ENCODE data around the gene SLC8A3.

The SLC8A3 gene

GRCh38 chr14:70022771-70023445 is 165.8 kb downstream of the SLC8A3 start:
- DNase-seq (ENCODE audit: low spot score): no peak

DNA sequence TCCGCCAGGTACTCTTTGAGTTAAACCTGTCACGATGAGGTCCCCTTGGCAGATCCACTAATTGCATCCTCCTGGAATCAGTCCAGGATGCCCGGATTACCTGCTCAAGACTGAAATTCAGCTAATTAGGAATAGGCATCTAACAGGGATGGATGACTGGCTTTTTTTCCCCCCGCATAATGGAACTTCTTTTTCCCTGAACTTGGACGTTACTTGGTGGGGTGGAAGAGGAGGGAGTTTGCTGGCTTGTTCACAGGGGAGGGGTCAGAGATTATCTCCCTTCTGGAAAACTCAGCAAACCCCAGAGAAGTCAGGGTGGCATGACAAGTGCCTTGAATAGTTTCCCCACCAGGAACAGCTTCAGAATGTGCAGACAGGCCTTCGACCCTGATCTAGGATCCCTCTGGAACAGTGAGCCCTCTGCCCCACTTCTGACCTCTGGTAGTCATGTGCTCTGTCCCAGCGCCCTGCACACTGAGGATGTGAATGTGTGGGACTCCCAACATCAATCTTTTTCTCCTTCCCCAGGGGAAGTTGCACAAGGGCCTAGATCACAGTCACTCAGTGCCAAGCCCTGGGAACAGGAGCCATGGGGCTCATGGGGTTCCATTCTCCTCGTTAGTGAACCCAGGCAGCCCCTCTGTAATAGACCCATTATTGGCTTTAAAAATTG is 167.1 kb downstream of the SLC8A3 start:
- DNase-seq (ENCODE audit: low spot score): no peak

- no peak for DNase-seq (ENCODE audit: low spot score)
These were observed 168.2 kb downstream of the SLC8A3 start for GRCh38 chr14:70020352-70021170.

GRCh38 chr14:70019695-70020094 is 169.1 kb downstream of the SLC8A3 start:
- DNase-seq (ENCODE audit: low spot score): no peak

DNA sequence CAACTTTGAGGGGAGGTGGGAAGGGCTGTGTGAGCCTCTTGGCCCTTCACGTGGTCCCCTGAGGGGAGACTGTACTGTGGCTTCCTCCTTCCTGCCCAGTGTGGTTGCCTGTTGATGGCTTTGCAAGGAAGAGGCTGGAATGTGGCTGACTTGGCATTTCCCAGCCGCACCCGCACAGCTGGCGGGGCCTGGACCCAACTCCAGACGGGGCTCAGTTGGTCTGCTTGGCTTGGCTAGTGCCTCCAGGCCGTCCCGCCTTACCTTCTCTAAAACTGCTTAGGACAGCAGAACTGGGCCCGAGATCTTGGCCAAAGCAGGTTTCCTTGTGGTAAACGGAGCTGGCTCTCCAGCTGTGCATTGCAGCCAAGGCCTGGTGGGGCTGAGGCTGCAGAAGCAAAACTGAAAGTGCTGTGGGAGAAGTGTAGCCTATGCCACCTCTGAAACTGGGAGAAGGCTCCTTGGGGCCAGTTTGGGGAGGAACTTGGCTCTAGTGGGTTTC is 170.0 kb downstream of the SLC8A3 start:
- no peak for DNase-seq (ENCODE audit: low spot score)

DNA sequence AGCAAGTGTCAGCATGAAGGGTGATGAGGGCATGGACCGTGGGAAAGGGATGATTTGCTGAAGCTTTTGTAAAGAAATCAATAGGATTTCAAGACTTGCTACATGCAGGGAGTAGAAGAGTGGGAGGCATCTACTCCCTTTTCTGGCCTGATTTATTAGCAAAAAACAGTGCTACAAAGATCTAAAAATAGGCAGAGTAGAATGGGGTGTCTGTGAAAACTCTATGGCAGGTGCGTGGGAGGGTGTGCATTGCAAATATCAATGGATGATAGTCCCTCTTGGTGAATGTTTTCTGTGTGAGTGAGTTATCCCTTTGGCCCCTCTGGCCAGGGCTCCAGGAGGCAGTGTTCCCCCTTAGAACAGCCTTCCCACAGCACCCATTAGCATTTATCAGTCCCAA is 170.5 kb downstream of the SLC8A3 start:
- DNase-seq (ENCODE audit: low spot score): no peak

GRCh38 chr14:70014406-70015095 is 174.2 kb downstream of the SLC8A3 start:
- no peak for DNase-seq (ENCODE audit: low spot score)

DNA sequence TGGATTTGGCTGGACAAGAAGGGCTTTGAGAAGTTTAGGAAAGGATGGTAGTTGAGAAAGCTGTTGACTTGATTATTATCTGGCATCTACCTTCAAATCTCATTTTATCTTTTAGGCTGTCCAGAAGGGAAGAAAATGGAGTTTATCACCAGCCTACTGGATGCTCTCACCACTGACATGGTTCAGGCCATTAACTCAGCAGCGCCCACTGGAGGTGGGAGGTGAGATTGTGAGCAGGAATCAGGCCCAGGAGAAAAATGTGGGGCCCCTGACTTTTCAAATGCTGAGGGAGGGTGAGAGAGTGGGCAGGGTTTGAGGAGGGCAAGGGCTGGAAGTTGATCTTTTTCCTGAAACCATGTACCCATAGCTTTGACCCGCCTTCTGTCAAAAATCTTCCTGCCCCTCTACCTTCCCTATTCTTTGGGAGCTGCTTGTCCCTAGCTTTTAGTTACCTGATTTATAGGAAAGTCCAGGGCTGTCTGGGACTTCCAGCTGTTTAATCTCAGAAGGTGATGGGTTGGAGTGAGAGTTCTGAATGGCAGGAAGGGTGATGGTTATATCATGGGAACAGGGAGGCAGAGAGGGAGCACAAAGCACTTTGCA is 175.4 kb downstream of the SLC8A3 start:
- peak; percentile 4 for DNase-seq (ENCODE audit: low spot score)

GRCh38 chr14:70011708-70012107 is 177.0 kb downstream of the SLC8A3 start:
- DNase-seq (ENCODE audit: low spot score): no peak

- no peak for DNase-seq (ENCODE audit: low spot score)
These were observed 177.7 kb downstream of the SLC8A3 start for GRCh38 chr14:70011098-70011497.

DNA sequence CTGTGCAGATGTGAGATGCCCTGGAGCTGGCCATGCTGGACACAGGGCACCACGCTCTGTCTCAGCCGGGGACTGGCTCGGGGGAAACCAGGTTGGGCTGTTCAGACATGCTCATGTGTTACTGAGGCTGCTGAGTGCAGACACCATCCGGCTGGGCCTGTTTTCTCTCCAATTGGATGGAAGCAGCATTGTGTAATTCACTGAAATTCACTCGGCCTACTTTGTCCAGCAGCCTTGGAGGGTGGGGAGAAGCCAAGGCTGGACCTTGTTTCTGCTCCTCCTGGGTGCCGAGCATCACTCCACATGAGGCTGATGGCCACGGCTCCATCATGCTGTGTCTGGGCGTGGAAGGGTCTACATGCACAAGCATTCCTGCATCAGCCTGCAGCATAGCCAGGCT is 178.8 kb downstream of the SLC8A3 start:
- DNase-seq (ENCODE audit: low spot score): no peak

DNA sequence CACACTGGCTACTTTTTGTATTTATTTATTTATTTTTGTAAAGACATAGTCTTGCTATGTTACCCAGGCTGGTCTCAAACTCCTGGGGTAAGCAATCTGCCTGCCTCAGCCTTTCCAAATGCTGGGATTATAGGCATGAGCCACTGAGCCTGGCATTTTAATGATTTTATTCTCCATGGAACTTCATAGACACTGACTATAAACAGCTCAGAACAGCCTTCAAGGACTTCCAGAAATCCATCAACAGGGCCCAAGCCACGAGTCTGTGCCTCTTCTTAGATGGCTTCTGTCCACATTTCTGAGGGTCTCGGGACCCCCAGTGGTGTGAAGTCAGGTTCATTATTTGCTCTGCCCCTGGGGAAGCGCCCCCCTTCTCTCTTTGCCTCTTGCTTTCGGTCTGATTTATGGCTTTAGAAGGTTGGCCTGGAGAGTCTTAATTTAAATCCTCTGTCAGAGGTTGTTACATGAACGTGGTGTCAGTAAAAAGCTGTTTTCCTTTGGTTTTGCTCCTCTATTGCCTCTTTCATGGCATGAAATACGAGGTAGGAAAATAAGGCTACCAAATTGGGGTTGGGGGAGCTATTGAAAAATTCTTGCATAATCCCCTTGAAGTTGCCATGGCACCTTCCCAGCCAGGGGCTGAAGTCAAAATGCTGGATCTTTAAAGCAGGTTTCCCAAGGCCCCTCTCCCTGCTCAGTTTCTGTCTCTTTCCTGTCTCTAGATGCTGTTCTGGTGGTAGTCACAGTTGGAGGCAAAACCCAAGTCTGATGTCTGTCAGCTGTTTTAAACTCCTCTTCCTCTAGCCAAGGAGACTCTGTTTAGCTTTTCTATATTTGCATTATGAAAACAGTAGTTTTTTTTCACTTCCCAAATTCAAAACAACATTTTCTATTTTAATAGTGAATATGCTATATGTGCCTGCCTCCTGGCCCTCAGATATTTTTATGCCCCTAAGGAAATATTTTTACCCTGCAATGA is 180.2 kb downstream of the SLC8A3 start:
- DNase-seq (ENCODE audit: low spot score): no peak

DNA sequence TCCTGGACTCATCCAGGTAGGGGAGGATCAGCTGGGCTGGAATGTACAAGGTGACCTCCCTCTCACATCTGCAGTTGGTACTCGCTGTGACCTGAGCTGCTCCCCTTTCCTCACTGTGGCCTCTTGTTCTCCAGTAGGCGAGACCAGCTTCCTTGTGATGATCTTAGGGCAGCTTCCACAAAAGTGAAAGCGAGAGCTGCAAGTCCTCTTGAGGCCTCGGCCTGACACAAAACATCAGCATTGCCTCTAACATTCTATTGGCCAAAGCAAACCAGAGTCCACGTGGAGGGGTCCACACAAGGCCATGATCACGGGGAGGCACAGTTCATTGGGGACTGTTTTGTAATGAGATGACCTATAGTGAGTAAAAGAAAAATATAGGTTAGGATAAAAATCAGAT is 182.1 kb downstream of the SLC8A3 start:
- DNase-seq (ENCODE audit: low spot score): no peak

- DNase-seq (ENCODE audit: low spot score): no peak
These were observed 183.4 kb downstream of the SLC8A3 start for GRCh38 chr14:70005281-70005805.

DNA sequence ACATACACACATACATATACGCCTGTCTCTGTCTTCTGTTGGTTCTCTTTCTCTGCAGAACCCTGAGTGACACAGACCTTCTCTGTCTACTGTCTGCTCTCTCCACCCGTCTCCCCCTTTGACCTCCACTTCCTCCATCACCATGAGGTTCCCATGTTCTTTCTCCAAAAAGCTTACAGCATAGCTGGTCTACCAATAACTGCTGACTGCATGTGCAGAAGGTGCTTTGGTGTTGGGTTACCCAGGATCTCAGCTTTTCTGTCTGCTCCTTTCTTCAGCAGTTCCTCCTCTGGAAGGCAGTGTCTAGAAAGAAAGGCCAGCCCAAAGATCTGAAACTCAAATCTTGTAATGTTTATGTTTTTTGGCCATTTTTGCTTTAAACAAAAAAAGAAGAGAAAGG is 184.0 kb downstream of the SLC8A3 start:
- DNase-seq (ENCODE audit: low spot score): no peak

- DNase-seq (ENCODE audit: low spot score): no peak
These were observed 186.0 kb downstream of the SLC8A3 start for GRCh38 chr14:70002589-70003346.

DNA sequence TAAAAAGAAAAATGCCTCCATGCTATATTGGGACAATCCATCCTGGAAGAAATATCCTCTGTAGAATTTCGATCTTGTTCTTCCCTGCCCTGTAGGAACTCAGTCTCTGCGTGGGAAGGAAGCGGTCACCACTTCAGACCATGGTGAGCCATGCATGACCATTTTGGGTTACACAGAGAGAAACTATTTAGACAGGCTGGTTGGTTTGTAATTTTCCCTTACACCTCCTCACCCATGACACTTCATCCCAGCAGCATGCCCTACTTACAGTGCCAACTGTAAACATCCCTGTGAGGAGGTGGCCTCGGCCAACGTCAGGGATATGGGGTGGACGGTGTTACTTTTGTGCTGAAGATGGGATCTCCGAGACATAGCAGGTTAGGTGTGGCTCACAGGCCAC is 188.2 kb downstream of the SLC8A3 start:
- no peak for DNase-seq (ENCODE audit: low spot score)

- no peak for DNase-seq (ENCODE audit: low spot score)
These were observed 189.5 kb downstream of the SLC8A3 start for GRCh38 chr14:69999261-69999674.

GRCh38 chr14:69997849-69998248 is 190.9 kb downstream of the SLC8A3 start:
- no peak for DNase-seq (ENCODE audit: low spot score)

GRCh38 chr14:69996216-69996615 is 192.5 kb downstream of the SLC8A3 start:
- no peak for DNase-seq (ENCODE audit: low spot score)

All from CD4-positive, alpha-beta T cell treated with Interleukin-15 for 4 hours (primary cell).